Right kidney (tissue), 1 donor: ENCODE data around the gene FAM193B.

Source experiments
- DNase-seq: peaks from one replicate; pipeline ENCODE4 v3.0.0-alpha.2; 2016

FAM193B gene

DNA sequence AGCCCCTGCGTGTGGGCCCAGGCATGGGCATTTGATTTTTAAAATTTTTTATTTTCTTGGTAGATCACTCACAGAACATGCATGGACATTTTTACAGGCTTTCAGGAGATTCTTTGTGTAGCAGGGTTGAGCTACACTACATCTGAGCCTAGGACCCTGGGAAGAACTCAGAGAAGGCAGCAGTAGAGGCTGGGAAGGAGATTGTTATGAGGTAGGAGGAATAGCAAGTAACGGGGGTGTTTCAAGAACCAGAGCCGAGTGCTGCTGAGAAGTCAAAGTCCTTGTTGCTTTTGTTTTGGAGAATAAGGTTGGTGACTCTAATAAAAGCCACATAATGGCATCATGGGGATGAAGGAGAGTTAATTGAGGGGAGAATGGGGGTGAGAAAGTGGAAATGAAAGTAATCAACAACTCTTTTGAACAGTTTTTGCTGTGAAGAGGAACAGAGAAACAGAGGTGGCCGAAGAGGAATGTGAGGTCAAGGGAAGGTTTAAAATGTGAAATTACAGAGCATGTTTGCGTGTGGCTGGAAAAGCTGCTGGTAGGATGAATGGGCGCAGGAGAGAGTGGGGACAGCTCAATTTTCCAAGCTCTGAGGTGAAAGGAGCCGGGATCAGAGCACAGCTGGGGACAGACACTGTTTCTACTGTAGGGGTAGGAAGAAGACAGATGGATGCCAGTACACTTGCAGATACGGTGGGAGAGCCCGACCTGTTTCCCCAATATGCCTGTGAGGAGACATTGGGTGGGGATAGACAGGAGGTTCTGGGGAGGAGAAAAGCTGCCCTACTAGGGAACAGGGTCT, 52.3 kb downstream of the FAM193B start:
- no peak for DNase-seq

DNA sequence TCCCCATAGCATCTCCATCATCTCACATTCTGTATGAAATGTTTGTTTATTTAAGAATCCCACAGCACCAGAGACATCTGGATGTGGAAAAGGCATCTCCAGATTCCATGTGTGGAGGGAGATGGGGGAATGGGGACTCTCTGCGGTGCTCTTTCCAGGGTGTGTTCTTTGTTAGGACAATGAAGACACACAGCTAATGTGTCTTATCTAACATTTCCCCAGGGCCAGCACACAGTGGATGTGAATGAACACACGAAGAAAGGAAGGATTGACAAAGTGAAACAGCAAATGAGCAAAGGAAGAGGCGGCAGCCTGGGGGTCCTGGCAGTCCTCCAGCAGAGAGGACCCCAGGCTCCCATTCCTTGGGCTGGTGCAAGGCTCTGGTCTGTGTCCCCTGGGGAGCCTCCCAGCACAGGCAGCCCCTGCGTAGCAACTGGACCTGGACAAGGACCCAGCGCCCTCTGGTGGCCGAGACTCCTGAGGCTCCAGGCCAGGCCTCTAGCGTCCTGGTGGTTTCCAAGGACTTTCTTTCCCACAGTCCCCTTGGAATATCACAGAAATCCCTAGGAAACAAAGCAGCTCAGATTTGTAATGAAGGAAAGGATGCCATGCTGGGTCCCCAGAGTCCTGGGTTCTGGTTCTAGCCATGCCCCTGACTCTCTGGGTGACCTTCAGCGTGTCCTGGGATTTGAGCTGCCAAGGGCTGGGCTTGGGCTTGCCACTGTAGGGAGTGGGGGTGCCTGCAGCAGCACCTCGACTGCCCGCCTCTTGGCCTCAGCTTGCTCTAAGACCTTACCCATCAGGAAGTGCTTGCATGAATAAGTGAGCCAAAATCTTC, 53.5 kb downstream of the FAM193B start:
- DNase-seq = peak; percentile 83

DNA sequence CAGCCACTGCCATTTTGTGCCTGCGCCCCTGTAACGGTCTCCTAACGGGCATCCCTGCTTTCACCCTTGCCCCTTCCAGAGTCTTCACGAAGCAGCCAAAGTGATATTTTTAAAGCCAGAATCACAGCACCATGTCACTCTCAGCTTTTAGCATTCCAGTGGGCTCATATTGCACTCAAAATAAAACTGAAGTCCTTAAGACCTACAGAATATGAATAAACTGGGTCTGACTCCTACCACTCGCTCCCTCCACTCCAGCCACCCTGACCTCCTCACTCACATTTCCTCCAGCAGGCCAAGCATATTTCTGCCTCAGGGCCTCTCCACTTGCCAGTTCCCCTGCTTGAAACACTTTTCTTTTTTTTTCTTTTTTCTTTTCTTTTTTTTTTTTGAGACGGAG, 54.5 kb downstream of the FAM193B start:
- DNase-seq = no peak

DNA sequence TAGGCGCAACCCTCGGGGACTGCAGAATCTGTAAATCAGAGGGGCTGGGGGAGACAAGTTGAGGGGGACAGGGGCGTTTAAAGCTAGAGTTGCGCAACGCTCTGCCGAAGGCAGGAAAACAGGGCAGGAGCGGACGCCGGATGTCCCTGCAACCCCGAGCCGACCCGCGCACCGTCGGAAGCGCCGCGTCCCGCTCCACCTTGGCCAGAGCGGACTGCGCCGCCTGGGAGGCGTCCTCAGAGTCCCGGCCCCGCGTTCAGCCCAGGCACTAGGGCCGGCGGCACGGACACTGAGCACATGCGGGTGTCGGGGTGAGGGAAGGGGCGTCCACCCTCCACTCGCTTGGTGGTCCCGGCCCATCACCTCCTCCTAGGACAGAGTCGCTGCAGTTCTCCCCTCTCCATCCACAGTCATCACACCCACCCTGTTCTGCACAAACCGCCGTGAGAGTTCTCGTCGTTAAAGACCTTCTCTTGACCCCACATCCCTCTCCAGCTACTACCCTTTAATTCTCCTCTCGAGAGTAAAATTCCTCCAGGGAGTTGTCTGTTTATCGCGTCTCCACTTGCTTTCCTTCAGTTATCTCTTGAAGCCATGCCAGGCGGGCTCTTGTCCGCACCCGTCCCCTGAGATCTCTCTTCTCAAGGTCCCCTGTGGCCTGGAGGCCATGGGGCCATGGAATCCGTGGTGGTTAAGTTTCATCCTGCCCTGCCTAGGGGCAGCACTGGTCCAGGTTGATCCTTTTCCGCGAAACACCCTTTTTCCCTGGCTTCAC, 56.2 kb downstream of the FAM193B start:
- no peak for DNase-seq

DNA sequence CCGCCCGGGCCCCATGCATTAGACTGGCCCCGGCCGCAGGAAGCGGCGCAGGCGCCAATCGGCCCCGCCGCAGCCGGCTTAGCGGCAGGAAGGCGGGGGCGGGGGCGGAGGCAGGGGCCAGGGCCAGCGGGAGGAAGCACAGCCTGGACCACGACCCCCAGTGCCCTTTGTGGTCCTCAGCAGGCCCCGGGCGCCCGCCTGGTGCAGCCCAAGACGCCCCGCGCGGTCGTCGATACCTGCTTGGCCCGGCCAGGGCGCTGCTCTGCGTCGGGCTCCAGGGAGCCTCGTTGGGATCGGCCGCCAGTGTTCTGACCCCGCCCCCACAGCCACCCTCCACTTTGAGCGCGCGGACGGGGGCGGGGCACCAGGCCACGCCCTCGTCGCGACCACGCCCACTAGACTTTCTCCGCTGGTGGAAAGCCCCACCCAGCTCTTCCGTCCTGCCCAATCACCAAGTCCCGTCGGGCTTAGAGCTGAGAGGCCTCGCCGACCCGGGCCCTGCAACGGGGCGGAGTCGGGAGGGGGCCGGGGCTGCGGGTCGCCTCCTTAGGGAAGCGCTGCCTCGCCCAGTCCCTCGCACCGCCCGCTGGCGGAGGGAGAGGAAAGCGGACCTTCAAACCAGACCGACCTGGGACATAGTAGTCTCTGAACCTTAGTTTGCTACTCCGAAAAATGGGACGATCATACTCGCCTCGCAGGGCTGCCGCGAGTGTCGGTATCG, 56.9 kb downstream of the FAM193B start, which contains the start of gene PDLIM7:
TSS of gene PDLIM7 (minus strand) at position 313 of the 721 bp plus-strand sequence. CDS start 1,092 bp downstream, outside the sequence.
- peak; percentile 99 for DNase-seq

DNA sequence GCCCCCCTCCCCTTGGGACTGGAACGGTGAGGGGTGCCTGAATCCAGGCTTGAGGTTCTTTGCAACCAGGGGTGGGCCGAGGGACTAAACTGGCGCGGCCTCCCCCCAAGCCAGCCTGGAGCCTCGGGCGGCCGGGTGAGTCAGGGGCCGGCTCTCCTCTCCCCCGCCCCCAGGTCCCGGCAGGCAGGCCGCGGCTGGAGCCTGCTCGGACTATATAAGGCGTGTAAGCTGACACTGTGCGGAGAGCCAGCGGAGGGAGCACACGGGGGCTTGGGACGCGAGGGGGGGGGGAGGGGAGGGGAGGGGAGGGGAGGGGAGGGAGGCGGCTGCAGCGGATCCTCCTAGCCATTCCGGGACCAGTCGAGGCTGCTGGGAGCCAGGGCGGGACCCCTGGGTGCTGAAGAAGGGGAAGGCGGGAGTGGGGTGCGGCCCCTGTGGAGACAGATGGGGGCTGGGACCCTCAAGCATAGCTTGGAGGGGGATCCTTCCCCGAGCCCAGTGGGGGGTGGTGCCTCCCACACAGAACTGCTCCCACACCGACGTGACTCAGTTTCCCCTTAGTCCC, 57.6 kb downstream of the FAM193B start:
- peak; percentile 86 for DNase-seq

DNA sequence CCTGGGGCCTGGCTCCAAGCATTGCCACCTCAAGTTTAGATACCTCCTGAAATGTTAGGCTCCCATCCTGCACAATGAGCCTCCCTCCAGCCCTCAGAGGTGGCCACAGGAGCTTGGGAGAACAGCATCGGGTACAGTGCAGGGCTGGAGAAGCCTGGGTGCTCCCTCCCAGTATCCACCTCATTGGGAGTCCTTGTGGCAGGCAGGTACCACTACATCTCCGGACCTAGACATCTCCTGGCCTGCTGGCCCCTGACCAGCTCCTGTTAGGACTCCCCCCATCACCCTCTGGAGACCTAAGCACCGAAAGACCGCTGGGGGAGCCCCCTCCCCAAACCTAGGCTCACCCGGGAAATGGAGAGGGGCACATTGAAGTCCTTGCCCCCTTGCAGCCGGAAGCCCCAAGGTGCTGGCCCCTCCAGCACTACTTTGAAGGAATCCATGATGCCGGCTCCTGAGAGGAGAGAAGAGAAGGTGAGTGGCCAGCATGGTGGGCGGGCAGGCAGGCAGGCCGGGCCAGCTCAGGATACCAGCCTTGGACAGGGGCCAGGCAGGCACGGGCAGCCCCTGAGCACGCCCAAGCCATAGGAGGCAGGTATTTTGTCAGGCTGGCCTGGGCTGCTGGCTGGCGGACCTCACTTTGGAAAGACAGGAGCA, 58.2 kb downstream of the FAM193B start:
- no peak for DNase-seq

DNA sequence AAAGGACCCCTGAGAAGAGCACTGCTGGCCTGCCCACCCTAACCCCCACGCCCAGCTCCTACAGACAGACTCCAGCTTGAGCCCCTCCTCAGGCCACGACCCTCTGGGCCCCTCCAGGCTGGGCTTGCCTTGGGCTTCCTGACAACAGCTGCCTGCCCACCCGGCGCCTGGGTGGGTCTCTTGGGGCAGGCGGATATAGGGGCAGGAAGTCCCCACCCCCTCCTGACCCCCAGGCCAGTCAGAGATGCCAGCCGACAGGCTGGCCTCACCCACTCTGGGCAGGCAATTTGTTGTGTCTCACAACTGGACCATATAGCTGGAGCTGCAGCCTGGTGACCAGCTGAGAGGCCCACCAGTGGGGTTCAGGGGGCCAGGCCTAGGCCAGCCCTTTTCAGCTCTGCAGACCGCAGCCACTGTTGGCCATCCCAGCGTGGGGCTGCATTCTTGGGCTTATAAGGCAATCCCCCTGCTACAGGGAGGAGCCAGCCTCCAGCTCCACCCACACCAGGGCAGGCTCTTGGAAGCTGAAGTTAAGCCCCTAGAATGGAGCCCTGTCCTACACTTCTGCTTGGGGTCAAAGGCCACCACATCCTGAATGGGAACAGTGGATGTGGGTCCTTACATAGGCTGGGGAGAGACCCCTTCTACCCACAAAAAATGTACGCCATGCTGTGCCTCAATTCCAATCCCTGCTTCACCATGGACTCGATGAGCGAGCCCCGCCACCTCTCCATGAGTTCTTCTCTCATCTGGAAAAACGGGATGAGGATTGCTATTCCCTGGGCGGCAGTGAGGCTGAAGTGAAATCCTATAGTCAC, 58.9 kb downstream of the FAM193B start:
- peak; percentile 61 for DNase-seq

DNA sequence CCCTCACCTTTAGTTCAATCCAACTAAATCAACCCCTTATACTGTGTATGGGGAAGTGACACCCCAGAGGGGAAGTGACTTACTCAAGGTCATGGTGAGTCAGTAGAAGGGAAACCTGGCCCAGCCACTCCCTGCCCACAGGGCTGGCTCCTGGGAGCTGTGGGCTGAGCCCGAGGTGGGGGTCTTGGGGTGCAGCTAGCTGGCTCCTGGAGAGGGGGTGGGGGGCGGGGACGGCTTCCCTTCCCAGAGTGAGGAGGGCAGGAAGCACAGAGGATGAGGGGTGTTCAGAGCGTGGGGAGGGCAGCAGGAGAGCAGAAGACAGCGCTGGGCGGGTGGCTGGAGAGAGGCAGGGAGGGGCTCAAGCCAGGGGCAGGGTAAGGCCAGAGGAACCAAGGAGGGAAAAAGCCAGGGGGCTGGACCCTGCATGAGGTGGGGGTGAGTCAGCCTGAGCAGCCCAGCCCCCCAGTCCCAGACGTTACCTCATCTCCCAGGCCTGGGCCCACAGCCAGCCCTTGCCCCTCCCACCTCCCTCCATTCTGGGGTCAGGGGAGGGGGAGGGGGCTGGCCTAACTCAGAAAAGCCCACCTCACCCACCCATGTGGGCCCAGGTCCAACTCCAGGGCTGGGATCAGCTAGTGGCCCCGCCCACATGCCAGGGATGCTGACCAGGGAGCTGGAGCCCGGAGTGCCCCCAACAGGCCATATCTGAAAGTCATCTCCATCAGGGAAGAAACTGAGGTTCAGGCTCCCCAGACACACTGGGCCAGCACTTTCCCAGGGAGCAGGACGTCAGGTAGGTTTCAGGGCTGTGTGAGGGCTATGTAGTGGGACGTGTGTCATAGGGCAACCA, 59.8 kb downstream of the FAM193B start:
- DNase-seq = no peak

DNA sequence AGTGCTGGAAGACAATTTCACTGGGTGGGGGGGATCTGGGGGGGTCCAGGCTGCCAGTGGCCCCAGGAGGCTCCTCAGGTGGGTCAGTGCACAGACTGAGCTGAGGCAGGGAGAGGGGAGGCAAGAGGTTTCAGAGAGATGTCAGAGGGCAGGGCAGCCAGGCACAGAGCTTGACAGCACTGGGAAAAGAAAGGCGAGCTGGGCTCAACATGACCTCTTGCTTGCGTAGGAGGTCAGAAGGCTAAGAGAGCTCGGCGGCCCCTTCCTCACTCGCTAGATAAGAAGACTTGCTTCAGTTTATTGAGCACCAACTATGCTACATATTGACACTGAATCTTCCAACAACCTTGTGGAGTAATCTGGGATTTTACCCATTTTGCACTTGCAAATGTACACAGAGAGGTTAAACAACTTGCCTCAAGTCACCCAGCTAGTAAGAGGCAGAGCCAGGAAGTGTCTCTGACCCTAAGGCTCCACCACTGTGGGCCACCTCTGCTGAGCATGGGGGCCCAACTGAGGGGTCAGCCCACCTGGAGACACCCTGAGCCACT, 60.5 kb downstream of the FAM193B start:
- no peak for DNase-seq

DNA sequence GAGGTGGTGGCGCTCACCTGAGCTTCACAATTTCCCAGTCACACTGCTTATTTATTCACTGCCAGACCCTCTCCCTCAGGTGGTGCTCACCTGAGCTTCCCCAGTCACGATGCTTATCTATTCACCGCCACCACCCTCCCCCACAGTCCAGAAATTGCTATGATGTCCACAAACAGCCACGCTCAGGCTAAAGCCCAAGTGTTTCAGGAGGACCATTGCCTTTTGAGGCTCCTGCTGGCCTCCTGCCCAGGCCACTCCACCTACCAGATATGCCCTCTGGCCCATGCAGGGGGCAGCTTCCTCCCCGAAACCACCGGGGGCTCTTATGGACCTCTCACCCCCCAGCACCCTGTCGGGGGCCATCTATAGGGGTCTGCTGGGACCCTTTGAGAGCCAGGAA, 61.5 kb downstream of the FAM193B start:
- no peak for DNase-seq

DNA sequence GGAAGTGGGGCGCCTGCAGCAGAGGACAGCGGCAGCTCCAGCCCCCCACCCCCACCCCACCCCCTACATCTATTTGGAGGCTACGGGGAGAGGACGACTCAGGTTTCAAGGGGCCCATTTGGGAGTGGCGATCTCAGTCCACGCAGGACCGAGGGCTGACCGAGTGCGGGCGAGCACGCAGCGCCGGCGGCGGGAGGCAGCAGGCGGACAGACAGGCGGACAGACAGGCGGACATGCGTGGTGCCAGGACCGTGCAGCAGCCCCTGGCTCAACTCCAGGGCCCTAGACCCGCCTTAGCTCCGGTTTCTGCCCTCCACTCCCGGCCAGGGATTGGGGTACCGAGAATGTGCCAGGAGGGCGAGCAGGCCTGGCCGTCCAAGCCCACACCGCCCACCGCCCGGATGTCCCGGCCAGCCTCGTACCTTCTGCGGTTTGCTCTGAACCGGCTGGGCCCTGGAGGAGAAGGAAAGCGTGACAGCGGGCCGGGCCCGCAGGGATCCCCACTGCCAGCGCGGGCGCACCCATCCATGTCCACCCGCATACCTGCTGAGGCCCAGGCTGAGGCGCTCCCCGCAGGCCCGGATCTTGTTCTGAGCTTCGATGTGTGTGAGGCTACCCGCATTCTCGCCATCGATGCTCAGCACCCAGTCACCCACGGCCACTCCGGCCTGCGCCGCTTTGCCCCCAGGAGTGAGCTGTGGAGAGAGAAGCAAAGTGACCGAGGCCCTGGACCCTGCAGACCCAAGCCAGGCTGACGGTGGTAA, 62.2 kb downstream of the FAM193B start:
- DNase-seq = no peak

DNA sequence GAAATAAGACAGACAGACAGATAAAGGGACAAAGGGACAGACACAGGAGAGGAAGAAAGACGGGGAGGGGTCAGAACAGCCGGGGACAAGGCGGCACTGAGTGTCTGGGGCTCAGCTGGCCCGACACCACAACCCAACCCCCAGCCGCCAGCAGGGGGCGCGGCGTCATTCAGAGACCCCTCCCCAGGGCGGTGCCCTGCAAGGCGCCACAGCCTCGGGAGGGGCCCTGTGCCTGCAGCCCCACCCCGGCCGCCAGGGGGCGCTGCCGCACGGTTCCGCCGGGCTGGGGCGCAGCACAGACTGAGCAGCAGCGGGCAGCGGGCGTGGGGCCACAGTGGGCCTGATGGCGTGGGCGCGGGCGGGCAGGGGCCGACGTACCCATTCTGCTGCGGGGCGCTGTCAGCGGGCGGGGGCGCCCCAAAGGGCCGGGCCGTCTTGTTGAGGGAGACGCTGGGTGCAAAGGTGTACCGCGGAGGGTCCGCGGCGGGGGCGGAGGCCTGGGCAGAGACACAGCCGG, 62.9 kb downstream of the FAM193B start:
- DNase-seq = peak; percentile 38

DNA sequence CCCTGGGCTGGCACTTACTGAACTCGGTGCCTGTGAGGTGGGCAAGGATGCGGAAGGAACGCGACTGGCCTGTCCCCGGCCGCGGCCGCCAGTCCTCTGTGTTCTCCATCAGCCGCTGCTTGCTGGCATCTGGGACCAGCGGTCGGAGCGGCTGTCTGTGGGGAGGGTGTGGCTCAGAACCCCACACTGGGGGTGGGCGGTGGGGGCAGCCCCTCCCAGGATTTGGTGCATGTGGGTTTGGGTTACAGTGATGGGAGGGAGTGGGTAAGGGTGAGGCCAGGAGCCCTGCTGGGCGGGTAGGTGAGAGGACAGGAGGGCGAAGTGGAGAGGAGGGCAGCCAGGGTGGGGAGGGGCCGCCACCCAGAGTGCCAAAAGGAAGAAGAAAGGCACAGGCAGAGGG, 63.4 kb downstream of the FAM193B start:
- DNase-seq = no peak

DNA sequence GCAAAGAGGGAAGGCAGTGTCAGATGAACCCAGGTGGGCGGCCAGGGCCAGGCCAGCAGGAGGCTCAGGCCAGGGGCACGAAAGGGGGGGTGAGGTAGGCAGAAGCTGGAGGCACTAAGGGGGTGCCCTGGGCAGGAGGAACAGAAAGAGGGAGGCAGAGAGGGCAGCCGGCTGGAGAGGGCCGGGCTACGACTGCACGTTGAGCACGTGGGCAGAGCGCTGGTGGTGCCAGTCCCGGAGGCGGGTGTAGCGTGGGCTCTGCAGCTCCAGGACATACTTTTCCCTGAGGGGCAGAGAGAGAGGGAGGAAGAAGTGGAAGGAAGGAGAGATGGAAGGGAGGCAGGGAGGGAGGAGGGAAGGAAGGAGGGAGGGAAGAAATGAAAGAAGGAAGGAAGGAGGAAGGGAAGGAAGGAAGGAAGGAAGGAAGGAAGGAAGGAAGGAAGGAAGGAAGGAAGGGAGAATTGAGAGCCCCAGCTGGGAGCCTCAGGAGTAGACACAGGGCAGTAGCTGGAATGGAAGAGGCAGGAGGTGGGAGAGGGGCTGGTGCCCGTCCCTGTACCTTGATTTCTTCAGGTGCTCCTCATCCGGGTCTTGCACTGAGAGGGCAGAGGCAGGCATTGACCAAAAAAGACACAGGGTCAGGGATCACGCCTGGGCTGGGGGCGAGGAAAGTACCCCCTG, 63.9 kb downstream of the FAM193B start:
- DNase-seq = no peak

DNA sequence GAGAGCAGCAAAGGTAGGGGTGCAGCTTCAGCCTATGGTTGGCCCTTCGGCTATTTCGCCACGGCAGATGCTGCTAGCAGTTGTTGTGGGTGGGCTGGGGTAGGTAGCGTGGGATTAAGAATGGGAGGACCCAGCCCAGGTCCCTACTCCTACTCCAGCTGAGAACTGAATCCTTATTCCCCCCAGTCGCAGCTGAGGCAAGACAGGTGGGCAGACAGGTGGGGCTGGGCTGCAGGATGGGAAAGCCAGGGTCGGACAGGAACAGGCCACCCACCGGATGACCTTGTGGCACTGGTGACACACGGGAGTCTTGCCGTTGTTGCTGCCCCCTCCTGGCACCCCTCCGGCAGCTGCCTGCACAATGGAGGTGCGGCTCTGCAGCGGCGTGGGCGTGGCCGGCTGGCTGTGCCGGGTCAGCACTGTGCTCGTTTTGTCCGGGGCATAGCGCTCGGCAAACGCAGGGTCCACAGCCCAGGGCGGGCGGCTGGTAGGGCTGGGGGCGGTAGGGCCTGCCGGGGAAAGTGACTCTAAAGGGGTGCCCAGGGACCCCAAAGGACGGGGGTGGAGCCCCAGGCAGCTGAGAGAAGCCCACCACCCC, 65.1 kb downstream of the FAM193B start:
- no peak for DNase-seq

DNA sequence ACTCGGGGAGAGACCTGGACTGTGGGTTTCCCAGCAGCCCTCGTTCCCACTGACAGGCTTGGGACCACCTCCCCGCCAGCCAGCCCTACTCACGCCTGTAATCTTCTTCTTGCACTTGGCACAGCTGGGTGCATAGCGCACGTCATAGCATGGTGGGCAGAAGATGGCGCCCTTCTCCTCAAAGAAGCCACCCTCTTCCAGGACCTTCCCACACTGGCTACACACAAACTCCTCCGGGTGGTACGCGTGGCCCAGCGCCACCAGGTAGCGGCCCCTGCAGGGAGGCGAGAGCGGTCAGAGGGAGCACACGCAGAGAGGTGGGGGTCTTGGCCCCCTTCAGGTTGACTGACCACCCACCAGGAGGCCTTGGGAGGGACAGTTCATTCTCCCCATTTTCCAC, 66.4 kb downstream of the FAM193B start:
- DNase-seq = no peak
